HCT116 (cell line): Measurements from ENCODE around the gene DHRS7. TPM values are rescaled to one million over a fixed set of nuclear protein-coding genes. Genes with fewer than 3 reads are reported as not detected.

ENCODE experiments used
- ATAC-seq: fragments of 200-7000 bp; cut with Tn5 transposase; 2 replicates; pipeline ENCODE4 v1.9.1; 2020; ENCODE audit warnings: mild to moderate bottlenecking, moderate library complexity
- BruUV-seq: library from RNA; stranded (reverse); fragments of 400-500 nt; replicated peaks from 2 replicates; lab custom pipeline; 2021; lab: Mats Ljungman, UMichigan
- CTCF ChIA-PET: fragments of 300-600 bp; sonication (Branson Sonifier 250); formaldehyde crosslinking; loops from one replicate; lab custom pipeline; 2021; ENCODE audit warnings: antibody characterized with exemption; lab: Charles Lee
- POLR2A ChIA-PET: fragments of 300-600, 350-600 bp; sonication (Branson Sonifier 250); formaldehyde crosslinking; loops from one replicate; lab custom pipeline; 2021; ENCODE audit warnings: antibody characterized with exemption; lab: Charles Lee
- RAD21 ChIA-PET, 2 experiments: fragments of 300-600 bp; sonication (Branson Sonifier 250); formaldehyde crosslinking; loops; one replicate each; lab custom pipeline; 2023; ENCODE audit warnings: low total read pairs in 2 of 2; ENCODE audit not compliant: uncharacterized antibody in 2 of 2, unreplicated experiment in 2 of 2, low non-redundant PET in 1 of 2; lab: Charles Lee
- DNase-seq: peaks from one replicate; pipeline ENCODE4 v3.0.0-alpha.2; 2010; ENCODE audit warnings: low read depth, low spot score
- H2AFZ ChIP-seq: fragments of 200-600 bp; shearing (Covaris generic), sonication (generic); 2 replicates; pipeline ENCODE4 v1.6.1; 2017; ENCODE audit warnings: low read depth, mixed run types, mixed read lengths, antibody characterized with exemption, low read length; ENCODE audit not compliant: poor library complexity, severe bottlenecking
- H3K27ac ChIP-seq: 2 replicates; pipeline ENCODE4 v1.5.1; 2012; ENCODE audit warnings: low read depth, low read length
- H3K27me3 ChIP-seq: fragments of 200-600 bp; sonication (generic); 2 replicates; pipeline ENCODE4 v1.6.1; 2016; ENCODE audit warnings: mixed run types, low read length, mixed read lengths; ENCODE audit not compliant: insufficient read depth
- H3K36me3 ChIP-seq, 2 experiments: fragments of 200-500 bp in 1 of 2; fragments of 200-600 bp in 1 of 2; sonication (Bioruptor generic) in 1 of 2; sonication (generic) in 1 of 2; 2 replicates each; pipeline versions ENCODE4 v1.5.1 to v1.6.1; 2014 to 2016; ENCODE audit warnings: low read length in 2 of 2, inconsistent platforms in 1 of 2, mixed read lengths in 1 of 2, mixed run types in 1 of 2; ENCODE audit not compliant: insufficient read depth in 2 of 2, control insufficient read depth in 1 of 2
- H3K4me1 ChIP-seq, 2 experiments: fragments of 200-600 bp in 1 of 2; sonication (generic) in 1 of 2; 2 replicates each; pipeline versions ENCODE4 v1.5.1 to v1.6.1; 2012 to 2017; ENCODE audit warnings: low read length in 2 of 2, inconsistent platforms in 1 of 2, mild to moderate bottlenecking in 1 of 2, mixed read lengths in 1 of 2, mixed run types in 1 of 2, moderate library complexity in 1 of 2; ENCODE audit not compliant: insufficient read depth in 2 of 2, control insufficient read depth in 1 of 2
- H3K4me2 ChIP-seq: fragments of 200-600 bp; sonication (generic); 2 replicates; pipeline ENCODE4 v1.6.1; 2017; ENCODE audit warnings: mixed run types, low read length, mixed read lengths
- H3K4me3 ChIP-seq, 2 experiments: fragments of 200-600 bp in 1 of 2; sonication (generic) in 1 of 2; replicated peaks in 1 of 2; 2 replicates each; pipeline ENCODE4 v1.5.1; 2011 to 2016; ENCODE audit warnings: low read length in 2 of 2, control low read depth in 1 of 2, low read depth in 1 of 2, mild to moderate bottlenecking in 1 of 2, mixed read lengths in 1 of 2, mixed run types in 1 of 2
- H3K79me2 ChIP-seq: fragments of 200-600 bp; sonication (generic); 2 replicates; pipeline ENCODE4 v1.6.1; 2017; ENCODE audit warnings: mild to moderate bottlenecking, mixed run types, low read length, moderate library complexity, mixed read lengths; ENCODE audit not compliant: insufficient read depth
- H3K9ac ChIP-seq: fragments of 200-600 bp; sonication (generic); 2 replicates; pipeline ENCODE4 v1.6.1; 2016; ENCODE audit warnings: low read length, mixed read lengths
- H3K9me2 ChIP-seq: fragments of 200-600 bp; sonication (generic), shearing (Covaris generic); 2 replicates; pipeline ENCODE4 v1.6.1; 2017; ENCODE audit warnings: mixed run types, mild to moderate bottlenecking, moderate library complexity; ENCODE audit not compliant: insufficient read depth
- H3K9me3 ChIP-seq, 2 experiments: fragments of 200-500 bp in 1 of 2; fragments of 200-600 bp in 1 of 2; sonication (Bioruptor generic) in 1 of 2; sonication (generic) in 1 of 2; 2 replicates each; pipeline ENCODE4 v1.6.1; 2014 to 2017; ENCODE audit warnings: low read length in 2 of 2, mixed read lengths in 2 of 2, inconsistent platforms in 1 of 2, low read depth in 1 of 2, mild to moderate bottlenecking in 1 of 2, mixed run types in 1 of 2, moderate library complexity in 1 of 2; ENCODE audit not compliant: control insufficient read depth in 1 of 2, insufficient read depth in 1 of 2
- H4K20me1 ChIP-seq: fragments of 200-600 bp; sonication (generic), shearing (Covaris generic); 2 replicates; pipeline ENCODE4 v1.6.1; 2017; ENCODE audit warnings: mixed run types, mild to moderate bottlenecking, moderate library complexity; ENCODE audit not compliant: insufficient read depth
- CEBPB ChIP-seq: IDR thresholded peaks from 2 replicates; pipeline ENCODE4 v1.6.1; 2012; ENCODE audit warnings: low read depth
- ELF1 ChIP-seq: IDR thresholded peaks from 2 replicates; pipeline ENCODE4 v1.6.1; 2012; ENCODE audit warnings: low read depth, borderline replicate concordance
- EZH2 ChIP-seq: fragments of 200-600 bp; sonication (generic); IDR thresholded peaks from 2 replicates; pipeline ENCODE4 v1.6.1; 2017; ENCODE audit warnings: antibody characterized with exemption, mixed run types
- JUND ChIP-seq: IDR thresholded peaks from 2 replicates; pipeline ENCODE4 v1.6.1; 2012
- POLR2A ChIP-seq: IDR thresholded peaks from 2 replicates; pipeline ENCODE4 v1.7.0; 2011; ENCODE audit warnings: borderline replicate concordance; ENCODE audit not compliant: insufficient read depth, insufficient read length; ENCODE audit errors: extremely low read depth
- RAD21 ChIP-seq: IDR thresholded peaks from 2 replicates; pipeline ENCODE4 v1.6.1; 2012; ENCODE audit warnings: low read depth, mild to moderate bottlenecking
- SRF ChIP-seq: IDR thresholded peaks from 2 replicates; pipeline ENCODE4 v1.6.1; 2012; ENCODE audit warnings: low read depth
- ZNF274 ChIP-seq: fragments of 200-500 bp; sonication (Bioruptor generic); IDR thresholded peaks from 2 replicates; pipeline ENCODE4 v1.6.1; 2014; ENCODE audit warnings: mild to moderate bottlenecking, low read depth, low read length, inconsistent platforms
- intact Hi-C: fragments of 100-400 bp; cut with micrococcal nuclease; formaldehyde crosslinking; loops from 2 replicates; pipeline ENCODE4 v1.10.0; 2022
- total RNA-seq: library from RNA; stranded (reverse); gene quantifications from one replicate; pipeline ENCODE4 v1.2.1, GENCODE V29; 2021; ENCODE audit not compliant: unreplicated experiment
- TF ChIP-seq, protein P1 (sequence below): IDR thresholded peaks from 2 replicates; pipeline ENCODE4 v1.6.1; 2012; ENCODE audit warnings: low read depth
- TF ChIP-seq, protein P2 (sequence below): IDR thresholded peaks from 2 replicates; pipeline ENCODE4 v1.6.1; 2011; ENCODE audit warnings: mild to moderate bottlenecking, low read length, moderate library complexity; ENCODE audit not compliant: insufficient replicate concordance; ENCODE audit errors: extremely low read depth
- TF ChIP-seq, protein P3 (sequence below), 3 experiments: fragments of 200-600 bp in 1 of 3; sonication (generic) in 1 of 3; IDR thresholded peaks in 2 of 3; conservative IDR thresholded peaks in 1 of 3; 2 replicates each; pipeline ENCODE4 v1.5.1; 2012 to 2017; ENCODE audit warnings: low read depth in 2 of 3, low read length in 2 of 3, antibody characterized with exemption in 1 of 3, borderline replicate concordance in 1 of 3, control low read depth in 1 of 3, mild to moderate bottlenecking in 1 of 3, mixed read lengths in 1 of 3, mixed run types in 1 of 3, moderate library complexity in 1 of 3; ENCODE audit not compliant: insufficient read depth in 1 of 3

DHRS7 gene
- total RNA-seq, 1 experiment from 2014 or later = 43.8 TPM

DNA sequence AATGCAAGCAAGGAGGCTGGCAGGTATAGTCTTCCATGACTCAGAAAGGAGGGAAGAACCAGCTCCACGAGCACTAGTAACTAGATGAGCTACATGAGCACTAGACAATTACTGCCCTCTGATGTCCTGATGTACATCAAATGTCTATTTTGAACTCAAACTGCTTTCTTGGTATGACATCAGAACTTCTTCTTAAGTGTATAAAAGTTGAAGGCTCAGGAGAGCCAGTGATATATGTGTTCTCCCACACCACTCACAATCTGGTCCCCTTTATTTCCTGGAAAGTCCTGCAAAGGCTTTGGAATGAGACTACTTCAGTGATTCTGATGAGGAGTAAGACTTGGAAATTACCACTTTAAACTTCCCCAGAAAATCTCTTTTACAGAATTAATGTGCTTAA is 18.5 kb upstream of the DHRS7 start:
- ChIA-PET CTCF (interaction anchor here (0.6 to 4.4 kb wide), 18 partner anchors 82 to 1683 kb away, joined by 3 to 50 read pairs (median 4); partner anchors contain the start of genes JKAMP and L3HYPDH), RAD21 (no interaction called here), POLR2A (no interaction called here)
- no peak for DNase-seq
- no peaks in the 10 kb centered on the region for H3K79me2 ChIP-seq
- no peak overlapping the region for H3K27ac ChIP-seq
- no TSS peak for BruUV-seq
- H3K9me3 ChIP-seq = no peaks in the 10 kb centered on the region
- no peaks in the 10 kb centered on the region for H3K9me2 ChIP-seq
- H3K4me2 ChIP-seq = peak overlapping the region; percentile 54
- ATAC-seq = peak; percentile 15; the same call in 1 of the 2 replicates
- H2AFZ ChIP-seq = peak overlapping the region; percentile 89
- TF ChIP-seq RAD21 = peak; percentile 32; the same call in 1 of the 2 replicates
- TF ChIP-seq ELF1 = no peak
- H4K20me1 ChIP-seq = no peaks in the 10 kb centered on the region
- no peaks in the 10 kb centered on the region for H3K27me3 ChIP-seq
- intact Hi-C loops = loop anchor here (1.0 to 10.0 kb wide), 7 partner anchors 119 to 676 kb away; partner anchors contain the start of genes C14orf39 and CCDC175
- H3K4me3 ChIP-seq = peak overlapping the region; percentile 28 to 36; a peak in 3 of 4 replicates
- no peaks in the 10 kb centered on the region for H3K36me3 ChIP-seq
- peaks cover 0 to 16% of the 10 kb centered on the region in 2 experiments; a peak in 2 of 4 replicates for H3K4me1 ChIP-seq
- 0 out of 2 replicates have a peak overlapping the region, but pooled peaks have one; percentile 7 for H3K9ac ChIP-seq

DNA sequence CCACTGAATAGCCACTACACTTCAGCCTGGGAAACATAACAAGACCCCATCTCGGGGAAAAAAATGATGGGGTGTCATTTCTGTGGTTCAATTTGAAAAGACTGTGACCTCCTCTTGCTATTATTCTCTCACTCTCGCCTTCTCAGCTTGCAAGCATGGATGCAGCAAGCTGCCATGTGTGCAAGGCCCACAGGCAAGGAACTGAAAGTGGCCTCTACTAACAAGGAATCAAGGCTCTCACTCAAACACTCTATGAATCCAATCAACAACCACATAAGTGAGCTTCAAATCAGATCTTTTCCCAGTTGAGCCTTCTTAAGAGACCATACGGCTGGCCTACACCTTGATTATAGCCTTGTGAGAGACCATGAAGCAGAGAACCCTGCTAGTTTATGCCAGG is 17.9 kb upstream of the DHRS7 start:
- Histone ChIP-seq H3K4me3 (no peak overlapping the region), H3K27ac (no peak overlapping the region), H3K9me2 (no peaks in the 10 kb centered on the region), H4K20me1 (no peaks in the 10 kb centered on the region), H3K79me2 (no peaks in the 10 kb centered on the region), H3K27me3 (no peaks in the 10 kb centered on the region), H3K9me3 (0 out of 4 replicates have a peak, but pooled peaks cover 0 to 4% of the 10 kb centered on the region in 2 experiments), H2AFZ (peak overlapping the region; percentile 89), H3K36me3 (no peaks in the 10 kb centered on the region), H3K4me1 (peaks cover 0 to 16% of the 10 kb centered on the region in 2 experiments; a peak in 2 of 4 replicates), H3K9ac (no peak overlapping the region), H3K4me2 (no peak overlapping the region)
- TF ChIP-seq CEBPB = no peak
- TF ChIP-seq ELF1 = no peak
- TF ChIP-seq SRF = no peak
- TF ChIP-seq, protein P1, sequence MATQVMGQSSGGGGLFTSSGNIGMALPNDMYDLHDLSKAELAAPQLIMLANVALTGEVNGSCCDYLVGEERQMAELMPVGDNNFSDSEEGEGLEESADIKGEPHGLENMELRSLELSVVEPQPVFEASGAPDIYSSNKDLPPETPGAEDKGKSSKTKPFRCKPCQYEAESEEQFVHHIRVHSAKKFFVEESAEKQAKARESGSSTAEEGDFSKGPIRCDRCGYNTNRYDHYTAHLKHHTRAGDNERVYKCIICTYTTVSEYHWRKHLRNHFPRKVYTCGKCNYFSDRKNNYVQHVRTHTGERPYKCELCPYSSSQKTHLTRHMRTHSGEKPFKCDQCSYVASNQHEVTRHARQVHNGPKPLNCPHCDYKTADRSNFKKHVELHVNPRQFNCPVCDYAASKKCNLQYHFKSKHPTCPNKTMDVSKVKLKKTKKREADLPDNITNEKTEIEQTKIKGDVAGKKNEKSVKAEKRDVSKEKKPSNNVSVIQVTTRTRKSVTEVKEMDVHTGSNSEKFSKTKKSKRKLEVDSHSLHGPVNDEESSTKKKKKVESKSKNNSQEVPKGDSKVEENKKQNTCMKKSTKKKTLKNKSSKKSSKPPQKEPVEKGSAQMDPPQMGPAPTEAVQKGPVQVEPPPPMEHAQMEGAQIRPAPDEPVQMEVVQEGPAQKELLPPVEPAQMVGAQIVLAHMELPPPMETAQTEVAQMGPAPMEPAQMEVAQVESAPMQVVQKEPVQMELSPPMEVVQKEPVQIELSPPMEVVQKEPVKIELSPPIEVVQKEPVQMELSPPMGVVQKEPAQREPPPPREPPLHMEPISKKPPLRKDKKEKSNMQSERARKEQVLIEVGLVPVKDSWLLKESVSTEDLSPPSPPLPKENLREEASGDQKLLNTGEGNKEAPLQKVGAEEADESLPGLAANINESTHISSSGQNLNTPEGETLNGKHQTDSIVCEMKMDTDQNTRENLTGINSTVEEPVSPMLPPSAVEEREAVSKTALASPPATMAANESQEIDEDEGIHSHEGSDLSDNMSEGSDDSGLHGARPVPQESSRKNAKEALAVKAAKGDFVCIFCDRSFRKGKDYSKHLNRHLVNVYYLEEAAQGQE = no peak
- TF ChIP-seq JUND = no peak
- TF ChIP-seq ZNF274 = no peak
- TF ChIP-seq POLR2A = no peak
- TF ChIP-seq, protein P2, sequence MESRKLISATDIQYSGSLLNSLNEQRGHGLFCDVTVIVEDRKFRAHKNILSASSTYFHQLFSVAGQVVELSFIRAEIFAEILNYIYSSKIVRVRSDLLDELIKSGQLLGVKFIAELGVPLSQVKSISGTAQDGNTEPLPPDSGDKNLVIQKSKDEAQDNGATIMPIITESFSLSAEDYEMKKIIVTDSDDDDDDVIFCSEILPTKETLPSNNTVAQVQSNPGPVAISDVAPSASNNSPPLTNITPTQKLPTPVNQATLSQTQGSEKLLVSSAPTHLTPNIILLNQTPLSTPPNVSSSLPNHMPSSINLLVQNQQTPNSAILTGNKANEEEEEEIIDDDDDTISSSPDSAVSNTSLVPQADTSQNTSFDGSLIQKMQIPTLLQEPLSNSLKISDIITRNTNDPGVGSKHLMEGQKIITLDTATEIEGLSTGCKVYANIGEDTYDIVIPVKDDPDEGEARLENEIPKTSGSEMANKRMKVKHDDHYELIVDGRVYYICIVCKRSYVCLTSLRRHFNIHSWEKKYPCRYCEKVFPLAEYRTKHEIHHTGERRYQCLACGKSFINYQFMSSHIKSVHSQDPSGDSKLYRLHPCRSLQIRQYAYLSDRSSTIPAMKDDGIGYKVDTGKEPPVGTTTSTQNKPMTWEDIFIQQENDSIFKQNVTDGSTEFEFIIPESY = no peak
- no peak for TF ChIP-seq EZH2
- TF ChIP-seq, protein P3, sequence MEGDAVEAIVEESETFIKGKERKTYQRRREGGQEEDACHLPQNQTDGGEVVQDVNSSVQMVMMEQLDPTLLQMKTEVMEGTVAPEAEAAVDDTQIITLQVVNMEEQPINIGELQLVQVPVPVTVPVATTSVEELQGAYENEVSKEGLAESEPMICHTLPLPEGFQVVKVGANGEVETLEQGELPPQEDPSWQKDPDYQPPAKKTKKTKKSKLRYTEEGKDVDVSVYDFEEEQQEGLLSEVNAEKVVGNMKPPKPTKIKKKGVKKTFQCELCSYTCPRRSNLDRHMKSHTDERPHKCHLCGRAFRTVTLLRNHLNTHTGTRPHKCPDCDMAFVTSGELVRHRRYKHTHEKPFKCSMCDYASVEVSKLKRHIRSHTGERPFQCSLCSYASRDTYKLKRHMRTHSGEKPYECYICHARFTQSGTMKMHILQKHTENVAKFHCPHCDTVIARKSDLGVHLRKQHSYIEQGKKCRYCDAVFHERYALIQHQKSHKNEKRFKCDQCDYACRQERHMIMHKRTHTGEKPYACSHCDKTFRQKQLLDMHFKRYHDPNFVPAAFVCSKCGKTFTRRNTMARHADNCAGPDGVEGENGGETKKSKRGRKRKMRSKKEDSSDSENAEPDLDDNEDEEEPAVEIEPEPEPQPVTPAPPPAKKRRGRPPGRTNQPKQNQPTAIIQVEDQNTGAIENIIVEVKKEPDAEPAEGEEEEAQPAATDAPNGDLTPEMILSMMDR (IDR thresholded peaks at IDR 0.05 in 2 of 3, conservative IDR thresholded peaks at IDR 0.05 in 1 of 3; ENCODE audit: borderline replicate concordance in 1 of 3, insufficient read depth in 1 of 3, low read depth in 2 of 3, low read length in 2 of 3) = no peak
- DNase-seq = no peak
- intact Hi-C loops = loop anchor here (5.0 to 10.0 kb wide), 3 partner anchors 302 to 676 kb away; partner anchors contain the start of genes C14orf39 and CCDC175
- RAD21 ChIA-PET = no interaction called here
- CTCF ChIA-PET = interaction anchor here (1.0 to 4.4 kb wide), 11 partner anchors 83 to 699 kb away, joined by 3 to 50 read pairs (median 8); partner anchors contain the start of genes JKAMP and L3HYPDH
- BruUV-seq = no TSS peak
- ATAC-seq = no peak
- POLR2A ChIA-PET = no interaction called here
